Chondrocyte (in vitro differentiated cells): ENCODE results near the gene KAT2A. TPM values are rescaled to one million over a fixed set of nuclear protein-coding genes. Genes with fewer than 3 reads are reported as not detected.
A peak's percentile ranks its signal among the peaks of the same experiment; 100 is the strongest.

ENCODE experiments used
- DNase-seq: peaks from one replicate; pipeline ENCODE4 v3.0.0; 2021; ENCODE audit warnings: mixed read lengths, low spot score
- H3K27ac Mint-ChIP-seq: one replicate; pipeline ENCODE4 v1.8.0; 2021; ENCODE audit warnings: mild to moderate bottlenecking, moderate library complexity, mixed read lengths; ENCODE audit not compliant: unreplicated experiment
- H3K27me3 Mint-ChIP-seq: 2 replicates; pipeline ENCODE4 v1.8.0; 2021; ENCODE audit warnings: low read depth, mixed read lengths
- H3K36me3 Mint-ChIP-seq: 2 replicates; pipeline ENCODE4 v1.8.0; 2021; ENCODE audit warnings: low read depth, mixed read lengths
- H3K4me1 Mint-ChIP-seq: 2 replicates; pipeline ENCODE4 v1.8.0; 2021; ENCODE audit warnings: low read depth, mild to moderate bottlenecking, mixed read lengths
- H3K4me3 Mint-ChIP-seq: one replicate; pipeline ENCODE4 v1.8.0; 2021; ENCODE audit warnings: mild to moderate bottlenecking, moderate library complexity, mixed read lengths; ENCODE audit not compliant: unreplicated experiment
- H3K9me3 Mint-ChIP-seq: 2 replicates; pipeline ENCODE4 v1.8.0; 2021; ENCODE audit warnings: low read depth, mixed read lengths
- total RNA-seq: library from RNA; stranded (reverse); gene quantifications from 3 replicates; pipeline ENCODE4 v1.2.1, GENCODE V29; 2021
- TF ChIP-seq, protein P1 (sequence below): fragments of 200-600 bp; sonication (generic); IDR thresholded peaks from 2 replicates; pipeline ENCODE4 v1.5.0; 2021; ENCODE audit warnings: antibody characterized with exemption, mild to moderate bottlenecking, moderate library complexity

Gene KAT2A
- total RNA-seq, 1 donor from 2014 or later = 22.3 TPM

DNA sequence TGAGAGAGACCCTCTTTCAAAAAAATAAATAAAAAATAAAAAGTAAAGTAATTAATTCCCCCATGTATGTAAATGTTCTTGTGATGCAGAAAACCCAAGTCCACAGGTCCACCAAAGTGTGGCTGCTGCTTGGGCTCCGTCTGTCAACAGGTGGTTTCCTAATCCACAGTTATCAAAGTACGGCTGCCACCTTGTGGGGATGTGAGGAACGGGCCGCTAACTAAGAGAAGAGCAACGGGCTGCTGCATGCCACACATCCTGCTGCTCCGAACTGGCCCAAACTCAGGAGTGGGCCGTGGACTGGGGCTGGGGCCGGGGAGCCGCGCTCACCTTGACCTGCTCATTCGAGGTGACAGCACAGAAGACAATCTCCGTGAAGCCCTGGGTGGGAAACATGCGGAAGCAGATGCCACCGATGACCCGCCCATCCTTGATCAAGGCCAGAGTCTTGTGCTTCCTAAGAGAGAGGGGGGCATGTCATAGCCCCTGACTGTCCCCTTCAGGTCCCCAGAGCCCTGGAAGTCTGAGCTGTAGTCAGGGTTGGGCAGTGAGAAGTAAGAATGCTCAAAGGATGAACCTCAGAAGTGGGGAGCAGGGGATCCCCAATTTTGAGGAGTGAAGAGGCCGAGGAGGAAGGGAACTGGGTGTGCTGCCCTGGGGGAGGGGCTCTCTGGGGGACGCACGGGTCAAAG, 4.3 kb downstream of the KAT2A start:
- Mint-ChIP-seq H3K9me3 (no peaks in the 10 kb centered on the region), H3K4me3 (no peak overlapping the region), H3K27me3 (no peaks in the 10 kb centered on the region), H3K27ac (no peak overlapping the region), H3K36me3 (peaks cover 14% of the 10 kb centered on the region), H3K4me1 (peaks cover 25% of the 10 kb centered on the region)
- TF ChIP-seq, protein P1, sequence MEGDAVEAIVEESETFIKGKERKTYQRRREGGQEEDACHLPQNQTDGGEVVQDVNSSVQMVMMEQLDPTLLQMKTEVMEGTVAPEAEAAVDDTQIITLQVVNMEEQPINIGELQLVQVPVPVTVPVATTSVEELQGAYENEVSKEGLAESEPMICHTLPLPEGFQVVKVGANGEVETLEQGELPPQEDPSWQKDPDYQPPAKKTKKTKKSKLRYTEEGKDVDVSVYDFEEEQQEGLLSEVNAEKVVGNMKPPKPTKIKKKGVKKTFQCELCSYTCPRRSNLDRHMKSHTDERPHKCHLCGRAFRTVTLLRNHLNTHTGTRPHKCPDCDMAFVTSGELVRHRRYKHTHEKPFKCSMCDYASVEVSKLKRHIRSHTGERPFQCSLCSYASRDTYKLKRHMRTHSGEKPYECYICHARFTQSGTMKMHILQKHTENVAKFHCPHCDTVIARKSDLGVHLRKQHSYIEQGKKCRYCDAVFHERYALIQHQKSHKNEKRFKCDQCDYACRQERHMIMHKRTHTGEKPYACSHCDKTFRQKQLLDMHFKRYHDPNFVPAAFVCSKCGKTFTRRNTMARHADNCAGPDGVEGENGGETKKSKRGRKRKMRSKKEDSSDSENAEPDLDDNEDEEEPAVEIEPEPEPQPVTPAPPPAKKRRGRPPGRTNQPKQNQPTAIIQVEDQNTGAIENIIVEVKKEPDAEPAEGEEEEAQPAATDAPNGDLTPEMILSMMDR = peak; percentile 90
- DNase-seq = no peak

DNA sequence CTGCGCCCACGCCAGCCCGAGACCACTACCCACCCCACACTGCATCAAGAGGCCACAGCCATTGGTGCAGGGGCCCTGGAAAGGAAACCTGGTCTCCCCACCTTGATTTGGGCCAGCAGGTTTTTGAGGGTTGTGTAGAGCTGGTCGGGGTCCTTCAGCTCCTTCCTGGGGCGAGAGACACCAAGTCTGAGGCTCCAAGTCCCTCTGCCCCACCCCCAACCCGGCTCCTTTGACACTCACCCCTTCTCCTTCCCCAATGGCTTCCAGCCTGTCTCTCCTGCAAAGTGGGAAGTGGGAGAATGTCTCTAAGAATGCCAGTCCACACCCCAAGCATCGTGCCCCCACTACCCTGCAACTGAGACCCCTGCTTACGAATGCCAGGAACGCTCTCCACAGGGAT, 7.0 kb downstream of the KAT2A start:
- Mint-ChIP-seq H3K27ac (no peak overlapping the region), H3K4me1 (peaks cover 14% of the 10 kb centered on the region), H3K27me3 (no peaks in the 10 kb centered on the region), H3K9me3 (no peaks in the 10 kb centered on the region), H3K4me3 (no peak overlapping the region), H3K36me3 (peaks cover 14% of the 10 kb centered on the region)
- DNase-seq = no peak
- TF ChIP-seq, protein P1 = no peak

DNA sequence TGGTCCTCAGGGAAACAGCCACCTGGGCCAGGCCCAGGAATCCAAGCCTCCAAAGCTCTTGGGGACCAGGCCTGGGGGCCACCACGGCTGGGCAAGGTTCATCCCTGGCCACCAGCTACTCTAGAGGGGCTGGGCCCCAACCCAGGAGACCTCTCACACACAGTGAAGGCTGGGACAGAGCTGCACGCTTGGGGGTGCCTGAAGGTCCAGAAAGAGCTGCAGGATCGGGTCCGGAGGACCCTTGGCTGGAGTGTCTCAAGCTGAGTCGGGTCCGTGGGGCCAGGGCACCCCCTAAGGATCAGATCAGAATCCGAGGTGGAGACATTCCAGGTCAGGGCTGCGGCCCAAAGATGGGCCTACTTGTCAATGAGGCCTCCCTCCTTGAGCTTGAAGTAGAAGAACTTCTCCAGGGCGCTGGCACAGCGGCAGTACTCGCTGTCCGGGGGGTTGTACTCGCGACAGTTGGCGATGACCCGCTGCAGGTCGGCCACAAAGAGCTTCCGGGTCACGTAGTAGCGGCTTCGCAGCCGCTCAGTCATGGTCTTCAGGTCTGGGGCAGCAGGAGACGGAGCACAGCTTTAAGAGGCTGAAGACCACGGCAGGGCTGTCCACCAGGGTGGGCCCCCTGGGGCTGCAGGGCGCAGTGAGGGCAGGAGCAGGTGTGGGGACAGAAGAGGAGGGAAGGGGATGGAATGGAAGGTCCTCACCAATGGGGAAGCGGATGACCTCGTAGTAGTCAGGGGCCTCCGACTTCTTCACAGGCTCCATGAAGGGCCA, 7.7 kb downstream of the KAT2A start:
- Mint-ChIP-seq H3K9me3 (no peaks in the 10 kb centered on the region), H3K4me1 (peaks cover 10% of the 10 kb centered on the region), H3K4me3 (no peak overlapping the region), H3K36me3 (peaks cover 14% of the 10 kb centered on the region), H3K27me3 (no peaks in the 10 kb centered on the region), H3K27ac (no peak overlapping the region)
- no peak for DNase-seq
- TF ChIP-seq, protein P1 = no peak

DNA sequence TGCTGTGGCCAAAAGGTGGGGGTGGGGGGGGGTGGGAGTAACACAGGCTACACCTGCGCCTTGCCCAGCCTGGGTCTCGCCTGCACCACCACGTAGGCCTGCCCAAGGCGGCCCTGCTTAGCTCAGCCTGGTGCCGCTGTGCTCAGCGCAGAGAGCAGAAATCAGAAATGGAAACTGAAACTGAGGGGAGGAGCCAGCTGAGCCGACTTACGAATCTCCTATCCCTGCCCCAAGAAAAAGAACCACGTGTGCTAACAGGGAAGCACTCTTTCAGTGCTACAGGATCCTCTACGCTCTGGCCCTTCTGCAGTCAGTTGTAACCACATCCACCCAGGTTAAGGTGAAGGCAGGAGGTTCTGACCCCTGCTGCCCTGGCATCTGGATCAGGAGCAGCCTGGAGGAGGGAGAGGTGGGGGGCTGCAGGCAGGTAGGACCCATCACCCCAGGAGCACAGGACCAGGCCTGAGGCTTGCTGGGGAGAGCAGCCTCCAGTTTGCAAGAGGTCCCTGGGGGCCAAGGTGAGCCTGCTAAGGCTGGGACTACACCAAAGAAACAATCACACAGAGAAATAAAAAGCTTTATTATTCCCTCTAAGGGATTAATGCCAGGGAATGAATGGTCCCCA, 8.5 kb downstream of the KAT2A start, which contains the start of gene DHX58:
Gene DHX58 (minus strand): TSS at position 163 of the 625 bp plus-strand sequence. CDS start 822 bp downstream, outside the sequence.
- no peaks in the 10 kb centered on the region for H3K9me3 Mint-ChIP-seq
- peak within 1 kb of the TSS; percentile 22 for H3K27ac Mint-ChIP-seq
- TF ChIP-seq, protein P1 = no peak
- peaks cover 13% of the 10 kb centered on the region for H3K4me1 Mint-ChIP-seq
- H3K27me3 Mint-ChIP-seq = no peaks in the 10 kb centered on the region
- peaks cover 14% of the 10 kb centered on the region for H3K36me3 Mint-ChIP-seq
- DNase-seq = no peak
- H3K4me3 Mint-ChIP-seq = no peak within 1 kb of the TSS

DNA sequence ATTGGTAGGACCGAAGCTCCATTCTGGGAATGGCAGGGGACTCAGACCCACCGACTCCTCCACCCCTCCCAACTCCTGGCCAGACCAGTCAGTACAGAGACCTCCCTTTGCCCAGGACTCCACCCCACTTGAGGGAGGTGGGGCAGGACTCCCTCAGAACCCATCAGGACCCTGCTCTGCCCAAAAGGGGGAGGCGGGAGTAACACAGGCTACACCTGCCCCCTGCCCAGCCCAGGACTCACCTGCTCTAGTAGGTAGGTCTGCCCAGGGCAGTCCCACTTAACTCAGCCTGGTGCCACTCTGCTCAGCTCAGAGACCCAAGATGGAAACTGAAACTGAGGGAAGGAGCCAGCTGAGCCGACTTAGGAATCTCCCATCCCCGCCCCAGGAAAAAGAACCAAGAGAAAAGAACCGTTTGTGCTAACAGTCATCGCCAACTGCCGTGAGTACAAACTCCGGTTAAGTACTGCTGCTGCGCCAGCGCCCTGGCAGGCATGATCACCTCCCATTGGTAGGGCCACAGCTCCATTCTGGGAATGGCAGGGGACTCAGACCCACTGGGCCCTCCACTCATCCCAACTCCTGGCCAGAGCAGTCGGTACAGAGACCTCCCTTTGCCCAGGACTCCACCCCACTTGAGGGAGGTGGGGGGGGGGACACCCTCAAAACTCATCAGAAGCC, 9.2 kb downstream of the KAT2A start:
- Mint-ChIP-seq H3K36me3 (peaks cover 10% of the 10 kb centered on the region), H3K4me1 (peaks cover 14% of the 10 kb centered on the region), H3K27ac (no peak overlapping the region), H3K9me3 (no peaks in the 10 kb centered on the region), H3K4me3 (no peak overlapping the region), H3K27me3 (no peaks in the 10 kb centered on the region)
- TF ChIP-seq, protein P1 = no peak
- no peak for DNase-seq
